HepG2 (cell line): ENCODE measurements around the gene PIK3R1. TPM values are rescaled to one million over a fixed set of nuclear protein-coding genes. Genes with fewer than 3 reads are reported as not detected.

Experiments used
- ATAC-seq: fragments of 200-7000 bp; cut with Tn5 transposase; 3 replicates; pipeline ENCODE4 v1.9.1; 2020; ENCODE audit warnings: mild to moderate bottlenecking, moderate library complexity
- BruUV-seq: library from RNA; stranded (reverse); fragments of 400-500 nt; replicated peaks from 2 replicates; lab custom pipeline; 2021; lab: Mats Ljungman, UMichigan
- CTCF ChIA-PET: fragments of 300-600 bp; formaldehyde crosslinking; extraction: SDS; loops from one replicate; lab custom pipeline; 2021; ENCODE audit warnings: low total read pairs, inconsistent platforms, low intra/inter-chr PET ratio; lab: Yijun Ruan, JAX
- POLR2A ChIA-PET: fragments of 350-600 bp; sonication (Branson Sonifier 250); formaldehyde crosslinking; loops from one replicate; lab custom pipeline; 2020; ENCODE audit warnings: antibody characterized with exemption, inconsistent platforms; lab: Yijun Ruan, JAX
- DNase-seq: peaks from one replicate; pipeline ENCODE4 v3.0.0-alpha.2; 2015; ENCODE audit warnings: low spot score
- FAIRE-seq: peaks from 3 replicates; lab custom pipeline; 2011; peaks lifted over from hg19 to GRCh38; lab: Jason Lieb, UNC
- H2AFZ ChIP-seq: one replicate; pipeline ENCODE4 v1.6.1; 2011; ENCODE audit warnings: low read length, inconsistent platforms
- H3K27ac ChIP-seq: fragments of 300-600 bp; 3 replicates; pipeline ENCODE4 v1.8.0; 2011; ENCODE audit warnings: mixed run types, mild to moderate bottlenecking, mixed read lengths, low read length, inconsistent platforms; ENCODE audit not compliant: insufficient read depth; ENCODE audit errors: extremely low read length
- H3K27me3 ChIP-seq, 2 experiments: fragments of 200-600 bp in 1 of 2; 2 replicates in 1 of 2; 3 replicates in 1 of 2; pipeline versions ENCODE4 v1.6.0 to v1.8.0; 2011; ENCODE audit warnings: low read length in 2 of 2, mild to moderate bottlenecking in 2 of 2, moderate library complexity in 2 of 2, inconsistent platforms in 1 of 2; ENCODE audit not compliant: insufficient read depth in 2 of 2, control insufficient read depth in 1 of 2
- H3K36me3 ChIP-seq, 2 experiments: fragments of 200-600 bp in 1 of 2; replicated peaks in 1 of 2; 2 replicates in 1 of 2; 3 replicates in 1 of 2; pipeline versions ENCODE4 v1.5.1 to v1.8.0; 2011; ENCODE audit warnings: low read length in 2 of 2, inconsistent platforms in 1 of 2; ENCODE audit not compliant: insufficient read depth in 2 of 2, control insufficient read depth in 1 of 2
- H3K4me1 ChIP-seq: 2 replicates; pipeline ENCODE4 v1.5.1; 2012; ENCODE audit warnings: low read length, inconsistent platforms; ENCODE audit not compliant: insufficient read depth
- H3K4me2 ChIP-seq: 2 replicates; pipeline ENCODE4 v1.6.0; 2011; ENCODE audit warnings: low read depth, low read length, inconsistent platforms
- H3K4me3 ChIP-seq, 3 experiments: fragments of 200-600 bp in 1 of 3; sonication (generic), shearing (Covaris generic) in 1 of 3; replicated peaks in 1 of 3; 2 replicates each; pipeline ENCODE4 v1.5.1; 2011 to 2016; ENCODE audit warnings: low read length in 3 of 3, inconsistent platforms in 2 of 3, low read depth in 2 of 3, mild to moderate bottlenecking in 2 of 3, control low read depth in 1 of 3, mixed read lengths in 1 of 3; ENCODE audit not compliant: insufficient read depth in 1 of 3
- H3K79me2 ChIP-seq: one replicate; pipeline ENCODE4 v1.6.1; 2011; ENCODE audit warnings: low read length, inconsistent platforms; ENCODE audit not compliant: insufficient read depth
- H3K9ac ChIP-seq: 2 replicates; pipeline ENCODE4 v1.6.0; 2011; ENCODE audit warnings: mild to moderate bottlenecking, low read depth, low read length, inconsistent platforms; ENCODE audit not compliant: insufficient read depth
- H3K9me3 ChIP-seq: 2 replicates; pipeline ENCODE4 v1.5.1; 2012; ENCODE audit warnings: mild to moderate bottlenecking, low read length
- H4K20me1 ChIP-seq: 2 replicates; pipeline ENCODE4 v1.6.0; 2011; ENCODE audit warnings: inconsistent platforms, mild to moderate bottlenecking, low read length, moderate library complexity; ENCODE audit not compliant: insufficient read depth
- CEBPB ChIP-seq: IDR thresholded peaks from 2 replicates; pipeline ENCODE4 v1.6.1; 2011; ENCODE audit warnings: low read depth, low read length, improper control_type of control experiment, borderline replicate concordance
- ERF ChIP-seq: IDR thresholded peaks from 2 replicates; pipeline ENCODE4 v1.6.1; 2018; ENCODE audit warnings: missing biosample characterization, missing genetic modification reagents
- LRRFIP1 ChIP-seq: sonication (generic); formaldehyde crosslinking; conservative IDR thresholded peaks from 2 replicates; pipeline ENCODE4 v1.4.0; 2020; ENCODE audit warnings: missing genetic modification reagents
- MLXIP ChIP-seq: sonication (generic); formaldehyde crosslinking; IDR thresholded peaks from 2 replicates; pipeline ENCODE4 v1.9.0; 2021; ENCODE audit warnings: missing genetic modification reagents, borderline replicate concordance
- NFYC ChIP-seq: IDR thresholded peaks from 2 replicates; pipeline ENCODE4 v1.6.1; 2016; ENCODE audit warnings: missing genetic modification reagents, missing compliant biosample characterization
- PHF20 ChIP-seq: sonication (generic); formaldehyde crosslinking; IDR thresholded peaks from 2 replicates; pipeline ENCODE4 v1.5.0; 2020; ENCODE audit warnings: mild to moderate bottlenecking, missing genetic modification reagents
- ZNF253 ChIP-seq: sonication (generic); formaldehyde crosslinking; IDR thresholded peaks from 2 replicates; pipeline ENCODE4 v1.8.0; 2022; ENCODE audit warnings: mild to moderate bottlenecking, missing genetic modification reagents, borderline replicate concordance
- ZNF7 ChIP-seq: IDR thresholded peaks from 2 replicates; pipeline ENCODE4 v1.6.1; 2016; ENCODE audit warnings: missing biosample characterization, missing genetic modification reagents
- ZNF703 ChIP-seq: sonication (generic); formaldehyde crosslinking; IDR thresholded peaks from 2 replicates; pipeline ENCODE4 v1.5.1; 2020; ENCODE audit warnings: missing genetic modification reagents, mild to moderate bottlenecking, moderate library complexity, borderline replicate concordance
- ZNF816 ChIP-seq: sonication (generic); formaldehyde crosslinking; IDR thresholded peaks from 2 replicates; pipeline ENCODE4 v1.8.0; 2022; ENCODE audit warnings: missing genetic modification reagents, mild to moderate bottlenecking, borderline replicate concordance
- WGBS: methylation state at CpG from one replicate; pipeline ENCODE4 v1.1.6; 2017; ENCODE audit warnings: low lambda C conversion rate; 5-methylcytosine and 5-hydroxymethylcytosine counted together
- in situ Hi-C: cut with HindIII; loops from 2 replicates; pipeline ENCODE4 v1.10.0; 2017; ENCODE audit warnings: low pct_unique_long_range_greater_than_20kb; ENCODE audit not compliant: extremely low pct_ligation_motif_present
- intact Hi-C: fragments of 100-400 bp; cut with micrococcal nuclease; formaldehyde crosslinking; loops from one replicate; pipeline ENCODE4 v1.10.0; 2022; ENCODE audit not compliant: unreplicated experiment
- polyA plus RNA-seq, 8 experiments: library from polyadenylated mRNA; depleted of rRNA in 3 of 8; stranded (reverse) in 7 of 8; unstranded in 1 of 8; fragments of >200 nt; fragmentation: Illumina TruSeq in 4 of 8; extraction: Trizol in 4 of 8; gene quantifications; 2 replicates each; pipeline versions ENCODE4 v1.2.1 to v1.2.3, GENCODE V29; 2011 to 2016; ENCODE audit warnings: low read depth in 4 of 8, missing spikeins in 1 of 8, mixed read lengths in 1 of 8; ENCODE audit not compliant: insufficient read depth in 1 of 8
- total RNA-seq, 5 experiments: library from RNA; depleted of rRNA; stranded (reverse); fragments of >200 nt; fragmentation: Illumina TruSeq; extraction: Trizol; gene quantifications; 2 replicates each; pipeline ENCODE4 v1.2.3, GENCODE V29; 2016; ENCODE audit warnings: low read depth in 1 of 5
- TF ChIP-seq, protein P1 (sequence below): sonication (generic); formaldehyde crosslinking; IDR thresholded peaks from 2 replicates; pipeline ENCODE4 v1.9.0; 2021; ENCODE audit warnings: mild to moderate bottlenecking, missing genetic modification reagents

PIK3R1 gene
- total and polyA plus RNA-seq, 2 of the 13 experiments (the other 11 are each of a cell fraction or from before 2014, with no cell fraction given), result 8.4 to 21.3 TPM

GRCh38 chr5:68194386-68194785 is 21.2 kb upstream of the PIK3R1 start:
- Histone ChIP-seq H3K9me3 (no peaks in the 10 kb centered on the region), H3K27ac (no peak overlapping the region), H3K4me1 (peaks cover 40% of the 10 kb centered on the region), H3K36me3 (no peaks in the 10 kb centered on the region), H3K27me3 (peaks cover 0 to 4% of the 10 kb centered on the region in 2 experiments; a peak in 1 of 5 replicates), H3K79me2 (no peaks in the 10 kb centered on the region), H3K9ac (no peak overlapping the region), H4K20me1 (no peaks in the 10 kb centered on the region), H3K4me2 (no peak overlapping the region), H3K4me3 (no peak overlapping the region), H2AFZ (no peak overlapping the region)
- 2% methylated on average over 2 of the region's 2 CpGs for WGBS
- BruUV-seq, result no TSS peak
- DNase-seq (no peak), ATAC-seq (no peak), FAIRE-seq (no peak)
- POLR2A ChIA-PET, result no interaction called here
- in situ Hi-C loops, result no loop called here
- CTCF ChIA-PET, result no interaction called here
- intact Hi-C loops, result no loop called here
- TF ChIP-seq ERF (CRISPR knock-in tag), result no peak
- TF ChIP-seq, protein P1, sequence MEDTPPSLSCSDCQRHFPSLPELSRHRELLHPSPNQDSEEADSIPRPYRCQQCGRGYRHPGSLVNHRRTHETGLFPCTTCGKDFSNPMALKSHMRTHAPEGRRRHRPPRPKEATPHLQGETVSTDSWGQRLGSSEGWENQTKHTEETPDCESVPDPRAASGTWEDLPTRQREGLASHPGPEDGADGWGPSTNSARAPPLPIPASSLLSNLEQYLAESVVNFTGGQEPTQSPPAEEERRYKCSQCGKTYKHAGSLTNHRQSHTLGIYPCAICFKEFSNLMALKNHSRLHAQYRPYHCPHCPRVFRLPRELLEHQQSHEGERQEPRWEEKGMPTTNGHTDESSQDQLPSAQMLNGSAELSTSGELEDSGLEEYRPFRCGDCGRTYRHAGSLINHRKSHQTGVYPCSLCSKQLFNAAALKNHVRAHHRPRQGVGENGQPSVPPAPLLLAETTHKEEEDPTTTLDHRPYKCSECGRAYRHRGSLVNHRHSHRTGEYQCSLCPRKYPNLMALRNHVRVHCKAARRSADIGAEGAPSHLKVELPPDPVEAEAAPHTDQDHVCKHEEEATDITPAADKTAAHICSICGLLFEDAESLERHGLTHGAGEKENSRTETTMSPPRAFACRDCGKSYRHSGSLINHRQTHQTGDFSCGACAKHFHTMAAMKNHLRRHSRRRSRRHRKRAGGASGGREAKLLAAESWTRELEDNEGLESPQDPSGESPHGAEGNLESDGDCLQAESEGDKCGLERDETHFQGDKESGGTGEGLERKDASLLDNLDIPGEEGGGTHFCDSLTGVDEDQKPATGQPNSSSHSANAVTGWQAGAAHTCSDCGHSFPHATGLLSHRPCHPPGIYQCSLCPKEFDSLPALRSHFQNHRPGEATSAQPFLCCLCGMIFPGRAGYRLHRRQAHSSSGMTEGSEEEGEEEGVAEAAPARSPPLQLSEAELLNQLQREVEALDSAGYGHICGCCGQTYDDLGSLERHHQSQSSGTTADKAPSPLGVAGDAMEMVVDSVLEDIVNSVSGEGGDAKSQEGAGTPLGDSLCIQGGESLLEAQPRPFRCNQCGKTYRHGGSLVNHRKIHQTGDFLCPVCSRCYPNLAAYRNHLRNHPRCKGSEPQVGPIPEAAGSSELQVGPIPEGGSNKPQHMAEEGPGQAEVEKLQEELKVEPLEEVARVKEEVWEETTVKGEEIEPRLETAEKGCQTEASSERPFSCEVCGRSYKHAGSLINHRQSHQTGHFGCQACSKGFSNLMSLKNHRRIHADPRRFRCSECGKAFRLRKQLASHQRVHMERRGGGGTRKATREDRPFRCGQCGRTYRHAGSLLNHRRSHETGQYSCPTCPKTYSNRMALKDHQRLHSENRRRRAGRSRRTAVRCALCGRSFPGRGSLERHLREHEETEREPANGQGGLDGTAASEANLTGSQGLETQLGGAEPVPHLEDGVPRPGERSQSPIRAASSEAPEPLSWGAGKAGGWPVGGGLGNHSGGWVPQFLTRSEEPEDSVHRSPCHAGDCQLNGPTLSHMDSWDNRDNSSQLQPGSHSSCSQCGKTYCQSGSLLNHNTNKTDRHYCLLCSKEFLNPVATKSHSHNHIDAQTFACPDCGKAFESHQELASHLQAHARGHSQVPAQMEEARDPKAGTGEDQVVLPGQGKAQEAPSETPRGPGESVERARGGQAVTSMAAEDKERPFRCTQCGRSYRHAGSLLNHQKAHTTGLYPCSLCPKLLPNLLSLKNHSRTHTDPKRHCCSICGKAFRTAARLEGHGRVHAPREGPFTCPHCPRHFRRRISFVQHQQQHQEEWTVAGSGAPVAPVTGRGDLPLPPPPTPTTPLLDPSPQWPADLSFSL, result no peak
- TF ChIP-seq ZNF816, result no peak
- TF ChIP-seq MLXIP, result no peak
- no peak for TF ChIP-seq LRRFIP1 (CRISPR knock-in tag)
- no peak for TF ChIP-seq ZNF7 (CRISPR knock-in tag)
- TF ChIP-seq ZNF253 (CRISPR knock-in tag), result no peak
- no peak for TF ChIP-seq PHF20
- TF ChIP-seq NFYC (CRISPR knock-in tag), result no peak
- TF ChIP-seq ZNF703 (CRISPR knock-in tag), result no peak
- no peak for TF ChIP-seq CEBPB
